Stimulated activated CD4-positive, alpha-beta T cell treated with anti-CD3 and anti-CD28 coated beads, Interleukin-1b, Interleukin-23, amount 100 ng/mL, for 48 hours (primary cell): ENCODE results near the gene ZNF598.

Experiments
- DNase-seq: peaks from one replicate; pipeline ENCODE4 v3.0.0-alpha.2; 2020

The ZNF598 gene

GRCh38 chr16:2009791-2010510, at the start of gene ZNF598:
ZNF598 (minus strand) TSS chr16:2009821.
- DNase-seq, result peak; percentile 75

- DNase-seq, result no peak
Observed at GRCh38 chr16:2058872-2059271, 49.3 kb upstream of the ZNF598 start.

- DNase-seq, result no peak
Observed at GRCh38 chr16:2058420-2058819, 48.8 kb upstream of the ZNF598 start.

- no peak for DNase-seq
Observed at GRCh38 chr16:2057438-2057837, 47.8 kb upstream of the ZNF598 start.

- DNase-seq, result no peak
Observed at GRCh38 chr16:2056681-2057407, 47.2 kb upstream of the ZNF598 start.

GRCh38 chr16:2056077-2056476, 46.5 kb upstream of the ZNF598 start:
- DNase-seq, result no peak

GRCh38 chr16:2054543-2055245, 45.1 kb upstream of the ZNF598 start:
- DNase-seq, result no peak

- no peak for DNase-seq
Observed at GRCh38 chr16:2053897-2054296, 44.3 kb upstream of the ZNF598 start.

GRCh38 chr16:2053211-2053610, 43.6 kb upstream of the ZNF598 start:
- no peak for DNase-seq

GRCh38 chr16:2048116-2048543, 38.5 kb upstream of the ZNF598 start:
- no peak for DNase-seq

- peak; percentile 95 for DNase-seq
Observed at GRCh38 chr16:2047330-2048115, 37.9 kb upstream of the ZNF598 start, which contains the start of the genes NTHL1 and TSC2. NTHL1 (minus strand) TSS chr16:2047834; CDS start chr16:2047823, 11 bp downstream. TSC2 (plus strand) TSS chr16:2047985; CDS start chr16:2048616, 631 bp downstream.

GRCh38 chr16:2046893-2047329, 37.3 kb upstream of the ZNF598 start:
- DNase-seq, result no peak

GRCh38 chr16:2045965-2046892, 36.6 kb upstream of the ZNF598 start:
- DNase-seq, result no peak

GRCh38 chr16:2044541-2044940, 34.9 kb upstream of the ZNF598 start:
- no peak for DNase-seq

- no peak for DNase-seq
Observed at GRCh38 chr16:2043667-2044451, 34.2 kb upstream of the ZNF598 start.

GRCh38 chr16:2042986-2043666, 33.5 kb upstream of the ZNF598 start:
- DNase-seq, result no peak

- DNase-seq, result no peak
Observed at GRCh38 chr16:2042171-2042985, 32.8 kb upstream of the ZNF598 start.

- DNase-seq, result no peak
Observed at GRCh38 chr16:2040787-2041522, 31.3 kb upstream of the ZNF598 start.
